GM12874 (cell line): Measurements from ENCODE around the gene SIPA1L3.

Experiments used
- TF ChIP-seq, protein P1 (sequence below): IDR thresholded peaks from 2 replicates; pipeline ENCODE4 v1.5.1; 2011; ENCODE audit warnings: low read depth, mild to moderate bottlenecking, control low read depth, low read length, moderate library complexity; ENCODE audit not compliant: insufficient read depth

The SIPA1L3 gene

DNA sequence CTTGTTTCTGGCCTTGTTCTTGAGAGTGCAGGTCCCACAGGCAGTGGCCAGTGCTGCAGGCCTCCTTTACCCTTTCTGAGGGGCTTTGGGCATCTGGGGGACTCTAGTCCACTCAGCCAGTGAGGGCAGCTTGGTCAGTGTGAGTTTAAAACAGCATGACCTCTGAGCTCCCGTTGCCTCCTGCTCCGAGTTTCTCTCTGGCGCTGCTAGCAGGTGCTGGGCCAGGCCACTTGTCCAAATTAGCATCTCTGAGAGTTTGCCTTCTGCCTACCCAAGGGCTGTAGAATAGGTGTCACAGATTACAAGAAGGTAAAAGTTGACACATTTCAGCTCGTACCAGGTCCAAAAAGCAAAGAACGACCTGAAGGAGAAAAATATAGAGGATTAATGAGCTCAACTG is 105.9 kb downstream of the SIPA1L3 start:
- TF ChIP-seq, protein P1, sequence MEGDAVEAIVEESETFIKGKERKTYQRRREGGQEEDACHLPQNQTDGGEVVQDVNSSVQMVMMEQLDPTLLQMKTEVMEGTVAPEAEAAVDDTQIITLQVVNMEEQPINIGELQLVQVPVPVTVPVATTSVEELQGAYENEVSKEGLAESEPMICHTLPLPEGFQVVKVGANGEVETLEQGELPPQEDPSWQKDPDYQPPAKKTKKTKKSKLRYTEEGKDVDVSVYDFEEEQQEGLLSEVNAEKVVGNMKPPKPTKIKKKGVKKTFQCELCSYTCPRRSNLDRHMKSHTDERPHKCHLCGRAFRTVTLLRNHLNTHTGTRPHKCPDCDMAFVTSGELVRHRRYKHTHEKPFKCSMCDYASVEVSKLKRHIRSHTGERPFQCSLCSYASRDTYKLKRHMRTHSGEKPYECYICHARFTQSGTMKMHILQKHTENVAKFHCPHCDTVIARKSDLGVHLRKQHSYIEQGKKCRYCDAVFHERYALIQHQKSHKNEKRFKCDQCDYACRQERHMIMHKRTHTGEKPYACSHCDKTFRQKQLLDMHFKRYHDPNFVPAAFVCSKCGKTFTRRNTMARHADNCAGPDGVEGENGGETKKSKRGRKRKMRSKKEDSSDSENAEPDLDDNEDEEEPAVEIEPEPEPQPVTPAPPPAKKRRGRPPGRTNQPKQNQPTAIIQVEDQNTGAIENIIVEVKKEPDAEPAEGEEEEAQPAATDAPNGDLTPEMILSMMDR: no peak

DNA sequence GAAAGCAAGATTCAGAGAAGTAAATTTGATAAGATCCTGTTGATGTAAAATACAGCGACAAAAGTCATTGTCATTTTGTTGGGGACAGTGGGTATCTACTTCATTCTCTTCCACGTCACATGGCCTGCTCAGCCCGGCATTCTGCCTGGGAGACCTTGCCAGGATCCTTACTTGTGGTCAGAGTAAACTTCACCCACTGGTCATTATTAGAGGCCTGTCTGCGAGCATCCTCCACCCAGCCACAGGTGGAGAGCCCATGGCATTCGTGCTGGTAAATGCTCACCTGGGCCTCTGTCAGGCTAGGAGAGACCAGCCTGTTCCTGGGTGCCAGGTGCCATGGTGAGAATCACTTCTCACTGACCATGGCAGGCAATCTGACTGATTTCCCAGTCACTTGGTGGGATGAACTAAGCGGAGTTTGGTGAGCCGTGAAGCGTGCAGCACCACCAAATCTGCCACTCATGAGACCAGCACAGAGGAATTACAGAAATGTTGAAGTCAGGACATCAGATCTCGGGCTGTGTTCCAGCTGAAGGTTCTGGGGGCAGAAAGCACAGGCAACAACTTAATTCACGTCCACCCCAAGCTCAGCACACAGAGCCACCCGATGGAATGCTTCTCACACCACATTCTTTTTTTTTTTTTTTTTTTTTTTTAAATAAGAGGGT is 107.0 kb downstream of the SIPA1L3 start:
- TF ChIP-seq, protein P1: no peak

DNA sequence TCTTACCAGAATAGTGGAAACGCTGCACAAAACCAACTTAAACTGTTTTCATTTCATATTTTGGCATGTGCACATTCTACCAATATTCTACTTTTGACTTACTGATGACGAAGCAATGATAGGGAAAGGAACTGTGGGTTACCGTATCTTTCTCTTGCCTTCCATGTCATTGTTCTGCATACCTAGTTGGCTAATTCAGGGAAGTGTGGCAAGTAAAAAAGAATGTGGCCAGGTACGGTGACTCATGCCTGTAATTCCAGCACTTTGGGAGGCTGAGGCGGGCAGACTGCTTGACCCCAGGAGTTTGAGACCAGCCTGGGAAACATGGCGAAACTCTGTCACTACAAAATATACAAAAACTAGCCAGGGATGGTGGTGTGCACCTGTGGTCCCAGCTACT is 108.2 kb downstream of the SIPA1L3 start:
- TF ChIP-seq, protein P1: no peak

DNA sequence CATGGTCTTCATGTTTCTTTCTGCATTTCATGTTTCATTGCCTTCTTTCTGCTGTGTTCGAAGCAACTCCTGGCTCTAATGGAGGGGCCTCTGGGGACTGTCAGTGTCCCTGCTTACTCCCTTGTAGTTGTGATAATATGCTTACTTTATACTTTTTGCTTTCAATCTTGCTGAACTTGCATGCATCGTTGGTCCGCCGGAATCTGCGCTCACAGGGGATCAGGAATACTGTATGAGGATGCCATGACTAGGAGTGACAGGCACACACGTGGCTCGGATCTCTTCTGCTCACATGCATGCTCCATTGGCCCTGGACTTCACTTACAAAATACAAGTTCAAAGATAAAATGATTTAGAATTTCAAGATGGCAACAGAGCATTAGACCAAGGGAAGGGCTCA is 108.8 kb downstream of the SIPA1L3 start:
- TF ChIP-seq, protein P1: no peak

DNA sequence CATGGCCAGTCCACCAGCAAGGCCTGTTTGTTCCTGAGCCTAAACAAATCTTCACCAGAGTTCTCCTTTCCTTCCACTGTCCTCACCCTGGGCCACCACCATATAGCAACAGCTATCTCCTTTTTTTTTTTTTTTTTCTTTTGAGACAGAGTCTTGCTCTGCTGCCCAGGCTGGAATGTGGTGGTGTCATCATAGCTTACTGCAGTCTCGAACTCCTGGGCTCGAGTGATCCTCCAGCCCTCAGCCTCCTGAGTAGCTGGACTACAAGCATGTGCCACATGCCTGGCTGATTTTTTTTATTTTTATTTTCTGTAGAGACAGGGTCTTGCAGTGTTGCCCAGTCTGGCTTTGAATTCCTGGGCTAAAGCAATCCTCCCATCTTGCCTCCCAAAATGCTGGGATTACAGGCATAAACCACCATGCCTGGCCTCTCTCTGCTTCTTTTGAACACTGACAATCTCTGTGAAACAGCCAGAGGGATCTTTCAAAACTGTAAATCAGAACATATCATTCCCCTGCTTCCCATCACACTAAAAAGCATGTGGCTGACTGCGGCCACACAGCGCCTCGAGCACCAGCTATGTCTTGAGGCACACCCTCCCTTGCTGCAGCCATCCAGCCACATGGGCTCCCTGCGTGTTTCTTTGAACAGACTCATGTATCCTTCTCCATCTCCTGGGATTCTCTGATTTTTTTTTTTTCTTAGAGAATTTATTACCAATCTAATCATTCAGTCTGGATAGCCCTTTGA is 110.6 kb downstream of the SIPA1L3 start:
- TF ChIP-seq, protein P1: no peak

DNA sequence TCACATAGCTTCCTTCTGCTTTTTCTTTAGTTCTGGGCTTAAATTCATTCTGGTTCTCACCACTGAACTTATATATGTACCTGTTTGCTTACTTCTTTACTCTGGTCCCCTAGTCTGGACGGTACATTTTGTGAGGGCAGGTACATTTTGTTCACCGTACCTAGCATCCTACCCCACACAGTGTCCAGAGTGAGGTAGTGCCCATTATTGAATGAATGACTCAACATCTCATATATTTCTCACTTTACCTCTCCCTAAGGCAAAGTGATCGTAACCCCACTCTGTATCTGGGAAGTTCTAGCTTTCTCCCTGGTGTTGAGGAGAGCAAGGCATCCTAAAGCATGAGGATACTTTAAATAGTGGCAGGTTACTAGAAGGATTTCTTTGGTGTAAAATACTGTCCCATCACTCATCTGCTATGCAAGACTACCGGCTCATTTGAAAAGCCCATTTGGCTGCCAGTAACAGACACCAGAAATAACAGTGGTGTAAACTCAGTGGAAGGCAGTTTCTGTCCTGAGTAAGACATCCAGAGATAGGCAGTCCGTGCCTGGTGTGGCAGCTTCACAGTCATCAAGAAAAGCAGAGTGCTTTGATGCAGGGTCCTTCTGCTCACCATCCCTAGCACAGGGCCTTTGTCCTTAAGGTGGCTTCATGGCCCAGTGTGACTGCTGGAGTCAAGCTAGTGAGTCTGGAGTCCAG is 111.8 kb downstream of the SIPA1L3 start:
- TF ChIP-seq, protein P1: no peak

DNA sequence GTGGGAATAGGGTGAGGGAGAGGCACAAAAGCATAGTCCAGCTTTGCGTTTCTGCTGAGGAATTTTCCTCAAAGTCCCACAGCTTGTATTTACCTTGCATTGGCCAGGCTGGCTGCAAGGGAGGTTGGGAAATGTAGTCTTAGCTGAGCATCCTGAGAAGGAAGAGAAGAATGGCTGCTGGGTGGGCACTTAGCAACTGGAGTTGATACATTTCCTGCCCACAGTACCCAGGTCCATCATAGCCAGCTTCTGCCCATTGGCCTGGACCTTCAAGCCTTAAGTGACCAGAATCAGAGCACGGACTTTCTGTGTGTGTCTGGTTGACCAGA is 112.4 kb downstream of the SIPA1L3 start:
- TF ChIP-seq, protein P1: no peak
